Activated CD4-positive, alpha-beta memory T cell treated with anti-CD3 and anti-CD28 coated beads for 36 hours (primary cell): ENCODE data around the gene TRPM1. TPM values are rescaled to one million over a fixed set of nuclear protein-coding genes. Genes with fewer than 3 reads are reported as not detected.

Experiments
- CTCF ChIA-PET: fragments of 350-600 bp; sonication (Branson Sonifier 250); formaldehyde crosslinking; loops from one replicate; lab custom pipeline; 2021; ENCODE audit warnings: antibody characterized with exemption, inconsistent platforms; lab: Charles Lee
- POLR2A ChIA-PET: fragments of 350-600 bp; sonication (Branson Sonifier 250); formaldehyde crosslinking; loops from one replicate; lab custom pipeline; 2021; ENCODE audit warnings: antibody characterized with exemption; lab: Charles Lee
- DNase-seq: peaks from one replicate; pipeline ENCODE4 v3.0.0-alpha.2; 2020
- H3K27ac Mint-ChIP-seq: one replicate; pipeline ENCODE4 v1.8.0; 2021; ENCODE audit warnings: mixed read lengths
- H3K27me3 Mint-ChIP-seq: one replicate; pipeline ENCODE4 v1.8.0; 2021; ENCODE audit warnings: mixed read lengths
- H3K36me3 Mint-ChIP-seq: one replicate; pipeline ENCODE4 v1.8.0; 2021; ENCODE audit warnings: mixed read lengths
- H3K4me1 Mint-ChIP-seq: one replicate; pipeline ENCODE4 v1.8.0; 2021; ENCODE audit warnings: low read depth, mixed read lengths
- H3K4me3 Mint-ChIP-seq: one replicate; pipeline ENCODE4 v1.8.0; 2021; ENCODE audit warnings: mild to moderate bottlenecking, mixed read lengths
- H3K9me3 Mint-ChIP-seq: one replicate; pipeline ENCODE4 v1.8.0; 2021; ENCODE audit warnings: mixed read lengths
- intact Hi-C: fragments of 100-400 bp; cut with micrococcal nuclease; formaldehyde crosslinking; loops from one replicate; pipeline ENCODE4 v1.15.1; 2023
- total RNA-seq, 2 experiments: library from RNA; stranded (reverse); gene quantifications; one replicate each; pipeline ENCODE4 v1.2.3, GENCODE V29; 2021

The TRPM1 gene
- total RNA-seq, 2 experiments from 2014 or later = not detected

DNA sequence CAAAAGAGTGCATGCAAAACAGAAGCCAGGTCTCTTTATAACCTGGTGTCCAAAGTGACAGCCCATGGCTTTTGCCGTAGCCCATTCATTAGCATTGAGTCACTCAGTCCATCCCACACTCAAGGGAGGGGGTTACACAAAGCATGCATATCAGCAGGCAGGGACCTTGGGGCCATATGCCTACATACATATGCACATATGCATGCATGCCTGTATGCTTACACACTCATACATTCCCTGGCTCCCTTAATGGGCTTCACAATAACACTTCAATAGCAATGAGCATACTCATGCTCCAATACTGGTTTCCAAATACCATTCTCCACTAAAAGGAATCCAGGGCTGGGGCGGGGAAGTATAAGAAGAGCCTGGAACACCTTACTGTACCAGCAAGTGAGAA, 22.0 kb downstream of the TRPM1 start:
- H3K9me3 Mint-ChIP-seq = no peaks in the 10 kb centered on the region
- CTCF ChIA-PET = no interaction called here
- POLR2A ChIA-PET = no interaction called here
- H3K27ac Mint-ChIP-seq = no peak overlapping the region
- peaks cover 2% of the 10 kb centered on the region for H3K4me1 Mint-ChIP-seq
- no peak overlapping the region for H3K4me3 Mint-ChIP-seq
- no peak for DNase-seq
- H3K36me3 Mint-ChIP-seq = no peaks in the 10 kb centered on the region
- intact Hi-C loops = no loop called here
- H3K27me3 Mint-ChIP-seq = peaks cover 17% of the 10 kb centered on the region

DNA sequence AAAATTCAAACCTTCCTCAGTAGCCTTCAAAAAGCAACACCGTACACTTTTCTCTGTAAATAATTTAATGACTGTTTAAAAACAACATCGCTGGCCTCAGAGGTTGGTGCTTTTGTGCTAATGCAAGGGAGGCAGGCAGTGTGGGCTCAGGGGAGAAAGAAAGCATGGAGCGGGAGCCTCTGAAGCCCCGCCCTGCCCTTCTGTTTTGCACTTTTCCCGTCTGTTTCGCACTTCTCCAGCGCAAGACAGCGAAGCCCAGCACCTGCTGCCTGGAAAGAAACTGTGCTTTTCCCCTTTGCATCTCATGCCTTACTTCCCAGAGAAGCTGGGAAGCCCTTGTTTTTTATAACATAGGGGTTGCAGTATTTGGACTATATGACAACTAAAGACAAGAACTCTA, 23.1 kb downstream of the TRPM1 start:
- no peak for DNase-seq
- H3K36me3 Mint-ChIP-seq = no peaks in the 10 kb centered on the region
- H3K9me3 Mint-ChIP-seq = no peaks in the 10 kb centered on the region
- H3K27ac Mint-ChIP-seq = no peak overlapping the region
- ChIA-PET POLR2A (no interaction called here), CTCF (interaction anchor here (0.7 kb wide), 1 partner anchor 51 kb away, joined by 3 read pairs; no protein-coding TSS in a partner anchor)
- intact Hi-C loops = no loop called here
- no peak overlapping the region for H3K4me3 Mint-ChIP-seq
- peaks cover 17% of the 10 kb centered on the region for H3K27me3 Mint-ChIP-seq
- H3K4me1 Mint-ChIP-seq = peaks cover 2% of the 10 kb centered on the region

DNA sequence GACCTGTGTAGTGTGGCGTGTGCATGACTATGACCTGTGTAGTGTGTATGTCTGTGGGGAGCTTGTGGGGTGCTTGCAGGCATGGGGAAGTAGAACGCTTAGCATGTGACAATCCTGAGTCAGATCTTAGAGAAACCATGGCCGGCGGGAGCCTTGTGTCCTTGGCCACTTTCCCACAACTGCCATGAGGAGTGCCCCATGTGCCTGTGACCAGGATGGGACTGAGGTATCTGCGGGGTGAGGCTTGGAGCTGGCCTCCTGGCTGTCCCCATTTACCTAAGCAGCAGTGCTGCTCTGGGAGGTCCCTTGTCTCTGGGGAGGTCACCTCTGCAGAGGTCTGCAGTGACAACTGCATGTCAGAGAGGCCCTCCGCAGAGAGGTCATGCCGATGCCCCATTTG, 23.6 kb downstream of the TRPM1 start:
- H3K27me3 Mint-ChIP-seq = peaks cover 17% of the 10 kb centered on the region
- peaks cover 2% of the 10 kb centered on the region for H3K4me1 Mint-ChIP-seq
- intact Hi-C loops = no loop called here
- no peak overlapping the region for H3K27ac Mint-ChIP-seq
- POLR2A ChIA-PET = no interaction called here
- no peaks in the 10 kb centered on the region for H3K9me3 Mint-ChIP-seq
- H3K36me3 Mint-ChIP-seq = no peaks in the 10 kb centered on the region
- DNase-seq = no peak
- CTCF ChIA-PET = no interaction called here
- H3K4me3 Mint-ChIP-seq = no peak overlapping the region

DNA sequence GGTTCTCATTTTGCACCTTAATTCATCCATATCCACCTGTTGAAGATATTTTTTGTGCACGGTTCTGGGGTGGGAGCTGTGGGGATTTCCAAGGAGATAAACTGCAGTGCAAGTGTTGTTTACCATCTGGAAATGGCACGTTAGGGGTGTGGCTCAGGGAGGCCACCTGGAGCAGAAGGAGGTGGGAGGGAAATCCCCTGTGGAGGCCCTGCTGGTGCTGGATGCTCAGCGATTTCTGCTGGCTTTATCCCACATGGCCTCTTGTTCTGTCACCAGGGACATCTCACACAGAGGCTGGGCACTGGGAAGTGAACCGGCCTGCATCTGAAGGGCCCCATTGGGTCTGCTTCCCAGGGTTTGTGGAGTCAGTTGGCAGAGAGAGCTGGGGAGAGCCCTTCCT, 24.3 kb downstream of the TRPM1 start:
- CTCF ChIA-PET = no interaction called here
- peaks cover 2% of the 10 kb centered on the region for H3K4me1 Mint-ChIP-seq
- H3K4me3 Mint-ChIP-seq = no peak overlapping the region
- intact Hi-C loops = no loop called here
- H3K27ac Mint-ChIP-seq = no peak overlapping the region
- no peak for DNase-seq
- H3K27me3 Mint-ChIP-seq = peaks cover 17% of the 10 kb centered on the region
- POLR2A ChIA-PET = no interaction called here
- H3K9me3 Mint-ChIP-seq = no peaks in the 10 kb centered on the region
- no peaks in the 10 kb centered on the region for H3K36me3 Mint-ChIP-seq

DNA sequence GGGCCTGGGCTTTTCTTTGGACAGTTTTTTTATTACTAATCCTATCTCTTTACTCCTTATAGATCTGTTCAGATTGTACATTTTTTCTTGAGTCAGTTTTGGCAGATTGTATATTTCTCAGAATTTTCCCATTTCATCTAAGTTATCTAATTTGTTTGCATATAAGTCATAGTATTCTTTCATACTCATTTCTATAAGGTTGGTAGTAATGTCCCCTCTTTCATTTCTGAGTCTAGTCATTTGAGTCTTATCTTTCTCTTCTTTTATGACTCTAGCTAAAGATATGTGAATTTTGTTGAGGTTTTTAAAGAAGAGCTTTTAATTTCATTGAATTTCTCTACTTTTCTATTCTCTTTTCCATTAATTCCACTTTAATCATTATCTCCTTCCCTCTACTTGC, 27.2 kb downstream of the TRPM1 start:
- peaks cover 11% of the 10 kb centered on the region for H3K27me3 Mint-ChIP-seq
- no peaks in the 10 kb centered on the region for H3K36me3 Mint-ChIP-seq
- no peak overlapping the region for H3K4me3 Mint-ChIP-seq
- intact Hi-C loops = no loop called here
- no peak overlapping the region for H3K27ac Mint-ChIP-seq
- POLR2A ChIA-PET = no interaction called here
- no peaks in the 10 kb centered on the region for H3K9me3 Mint-ChIP-seq
- DNase-seq = no peak
- CTCF ChIA-PET = interaction anchor here (1.0 kb wide), 1 partner anchor 55 kb away, joined by 6 read pairs; no protein-coding TSS in a partner anchor
- no peaks in the 10 kb centered on the region for H3K4me1 Mint-ChIP-seq

DNA sequence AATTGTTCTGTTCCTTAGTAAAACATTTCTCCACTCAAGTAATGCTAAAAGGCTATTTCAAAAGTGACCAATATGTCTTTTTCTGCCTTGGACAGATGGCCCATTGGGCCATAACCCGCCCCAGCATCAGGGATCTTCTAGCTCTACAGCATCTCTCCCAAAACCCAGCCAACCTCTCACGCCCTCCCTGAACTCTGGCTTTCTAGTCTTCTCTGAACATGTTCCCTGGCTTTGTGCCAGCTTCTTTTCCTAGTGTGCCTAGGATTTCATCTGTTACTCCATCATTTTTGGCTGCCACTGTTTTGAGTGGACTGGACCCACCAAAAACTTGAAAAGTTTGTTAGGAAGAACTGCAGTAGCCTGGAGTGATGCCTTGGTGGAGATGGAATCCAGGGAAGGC, 30.7 kb downstream of the TRPM1 start:
- no peak for DNase-seq
- CTCF ChIA-PET = no interaction called here
- H3K9me3 Mint-ChIP-seq = no peaks in the 10 kb centered on the region

DNA sequence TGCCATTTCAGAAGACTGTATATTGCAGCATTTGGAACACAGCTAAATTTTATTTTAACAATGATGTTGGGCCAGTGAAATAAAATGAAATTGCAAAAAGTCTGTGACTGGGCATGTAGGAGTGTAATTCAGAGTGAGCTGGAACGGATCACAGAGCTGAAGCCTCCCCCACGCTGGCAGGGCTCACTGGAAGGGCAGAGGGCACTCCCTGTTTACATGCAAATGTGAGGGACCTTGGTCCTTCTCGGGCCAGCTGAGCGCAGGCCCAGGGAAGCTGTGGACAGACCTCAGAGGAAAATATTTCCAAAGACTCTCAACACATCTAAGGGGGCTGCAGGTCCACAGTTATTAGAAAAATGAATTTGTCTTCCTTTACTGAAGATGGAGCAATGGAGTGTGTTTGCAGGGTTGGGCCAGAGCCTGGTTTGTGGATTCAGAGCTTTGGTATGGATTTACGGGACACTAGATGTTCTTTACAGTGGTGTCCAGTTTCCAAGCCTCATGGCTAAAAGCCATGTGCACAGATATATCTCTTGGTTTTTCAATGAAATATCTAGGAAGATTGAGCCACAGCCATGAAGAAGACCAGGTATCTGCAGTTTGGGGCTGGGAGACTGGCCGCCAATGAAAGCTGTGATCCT, 32.0 kb downstream of the TRPM1 start:
- Mint-ChIP-seq H3K4me3 (no peak overlapping the region), H3K36me3 (no peaks in the 10 kb centered on the region), H3K4me1 (no peaks in the 10 kb centered on the region), H3K9me3 (no peaks in the 10 kb centered on the region), H3K27ac (no peak overlapping the region), H3K27me3 (peaks cover 1% of the 10 kb centered on the region)
- CTCF ChIA-PET = no interaction called here
- intact Hi-C loops = no loop called here
- DNase-seq = no peak
- POLR2A ChIA-PET = no interaction called here

More for the DNA sequence above, 30.7 kb downstream of the TRPM1 start:
- Mint-ChIP-seq H3K4me1 (no peaks in the 10 kb centered on the region), H3K27ac (no peak overlapping the region), H3K36me3 (no peaks in the 10 kb centered on the region), H3K4me3 (no peak overlapping the region), H3K27me3 (peaks cover 1% of the 10 kb centered on the region)
- POLR2A ChIA-PET = no interaction called here
- intact Hi-C loops = no loop called here

DNA sequence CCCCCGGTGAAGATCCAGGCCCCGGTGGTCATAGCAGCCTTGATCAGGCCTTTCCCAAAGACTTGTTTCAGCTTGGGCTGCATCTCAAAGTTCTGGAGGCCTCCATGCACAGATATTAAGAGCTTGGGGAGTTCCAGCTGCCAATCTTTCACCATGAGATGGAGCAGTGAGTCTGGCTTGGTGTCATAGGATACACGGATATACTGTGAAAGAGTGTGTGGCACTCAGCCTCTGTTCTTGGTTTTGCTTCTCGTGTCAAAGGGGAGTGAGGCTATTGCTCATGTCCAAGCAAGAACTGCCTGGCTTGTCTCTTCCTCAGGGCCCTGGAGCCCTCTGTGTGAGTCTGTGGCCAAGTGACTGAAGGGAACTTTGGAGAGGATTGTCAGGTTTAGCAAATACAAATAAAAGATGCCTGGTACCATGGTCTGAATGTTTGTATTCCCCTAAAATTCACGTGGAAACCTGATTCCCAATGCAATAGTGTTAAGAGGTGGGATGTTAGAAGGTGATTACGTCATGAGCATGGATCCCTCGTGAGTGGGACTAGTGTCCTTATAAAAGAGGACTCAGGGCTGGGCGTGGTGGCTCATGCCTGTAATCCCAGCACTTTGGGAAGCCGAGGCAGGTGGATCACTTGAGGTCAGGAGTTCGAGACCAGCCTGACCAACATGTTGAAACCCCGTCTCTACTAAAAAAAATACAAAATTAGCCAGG, 33.5 kb downstream of the TRPM1 start:
- Mint-ChIP-seq H3K27ac (no peak overlapping the region), H3K36me3 (no peaks in the 10 kb centered on the region), H3K4me3 (no peak overlapping the region), H3K27me3 (peaks cover 3% of the 10 kb centered on the region), H3K4me1 (no peaks in the 10 kb centered on the region), H3K9me3 (no peaks in the 10 kb centered on the region)
- DNase-seq = no peak
- CTCF ChIA-PET = no interaction called here
- intact Hi-C loops = no loop called here
- POLR2A ChIA-PET = no interaction called here

DNA sequence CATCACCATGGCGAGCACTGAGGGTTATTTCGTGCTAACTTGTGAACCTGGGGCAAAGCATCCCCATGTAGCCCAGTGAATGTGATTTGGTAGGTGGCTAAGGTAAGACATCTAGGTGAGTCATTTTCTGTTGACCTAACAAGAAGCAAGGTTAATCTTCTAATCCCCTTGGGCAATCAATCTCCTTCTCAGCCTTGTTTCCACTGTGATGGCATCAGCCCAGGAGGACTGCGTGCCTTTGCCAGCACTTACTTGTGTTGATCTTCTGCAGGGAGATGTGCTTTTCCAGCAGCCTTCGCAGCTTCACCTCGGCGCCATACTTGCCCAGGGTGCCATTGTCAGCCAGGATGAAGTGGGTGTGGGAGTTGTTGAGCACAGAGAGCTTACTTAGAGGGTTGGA, 35.7 kb downstream of the TRPM1 start:
- intact Hi-C loops = no loop called here
- DNase-seq = no peak
- H3K27me3 Mint-ChIP-seq = peaks cover 6% of the 10 kb centered on the region
- no peak overlapping the region for H3K27ac Mint-ChIP-seq
- no peak overlapping the region for H3K4me3 Mint-ChIP-seq
- CTCF ChIA-PET = no interaction called here
- POLR2A ChIA-PET = no interaction called here
- no peaks in the 10 kb centered on the region for H3K4me1 Mint-ChIP-seq
- H3K36me3 Mint-ChIP-seq = no peaks in the 10 kb centered on the region
- no peaks in the 10 kb centered on the region for H3K9me3 Mint-ChIP-seq

DNA sequence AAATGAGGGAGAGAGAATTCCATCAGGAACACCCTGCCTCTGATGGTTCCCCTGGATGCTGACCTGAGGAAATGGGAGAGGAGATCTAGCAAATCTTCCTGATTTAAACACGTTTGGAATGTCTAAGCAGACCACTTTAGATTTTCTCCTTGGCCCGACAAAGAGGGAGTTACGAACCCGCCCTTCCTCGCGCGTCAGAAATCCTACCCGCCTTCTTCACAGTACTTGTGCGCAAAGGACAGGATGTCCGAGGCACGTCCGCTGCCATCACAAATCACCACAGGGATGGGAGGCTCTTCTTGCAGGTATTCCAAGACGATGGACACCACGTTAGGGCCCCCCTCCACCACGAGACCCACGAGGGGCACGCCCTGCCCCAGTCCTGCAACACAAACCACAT, 38.6 kb downstream of the TRPM1 start:
- Mint-ChIP-seq H3K27me3 (peaks cover 13% of the 10 kb centered on the region), H3K36me3 (no peaks in the 10 kb centered on the region), H3K4me3 (no peak overlapping the region), H3K9me3 (no peaks in the 10 kb centered on the region), H3K4me1 (no peaks in the 10 kb centered on the region), H3K27ac (no peak overlapping the region)
- no peak for DNase-seq
- intact Hi-C loops = no loop called here
- CTCF ChIA-PET = no interaction called here
- POLR2A ChIA-PET = no interaction called here

DNA sequence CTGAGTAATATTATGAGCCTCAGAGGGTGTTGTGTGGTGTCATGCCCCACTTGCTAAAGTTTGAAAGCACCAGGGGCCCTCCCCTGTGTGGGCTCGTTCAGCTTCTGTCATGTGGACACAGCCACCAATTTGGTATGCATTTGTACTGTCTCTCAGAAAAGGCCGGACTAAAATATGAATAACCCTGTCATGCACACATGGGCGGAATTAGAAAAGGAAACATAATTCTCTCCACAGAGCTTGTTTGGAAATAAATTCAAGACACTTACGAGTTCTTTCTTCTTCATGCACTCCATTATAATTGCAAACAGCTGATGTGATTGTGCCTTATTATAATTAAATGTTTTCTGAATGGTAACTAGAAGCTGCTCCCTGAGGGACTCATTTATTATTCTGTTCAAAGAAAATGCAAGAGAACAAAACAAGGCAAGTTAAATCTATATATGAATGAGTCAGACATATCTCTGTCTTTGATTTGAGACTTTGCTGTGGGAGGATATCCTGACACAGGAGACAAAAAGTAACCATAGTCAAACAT, 39.1 kb downstream of the TRPM1 start:
- no peak overlapping the region for H3K4me3 Mint-ChIP-seq
- peaks cover 13% of the 10 kb centered on the region for H3K27me3 Mint-ChIP-seq
- no peaks in the 10 kb centered on the region for H3K4me1 Mint-ChIP-seq
- no peaks in the 10 kb centered on the region for H3K9me3 Mint-ChIP-seq
- intact Hi-C loops = no loop called here
- H3K36me3 Mint-ChIP-seq = no peaks in the 10 kb centered on the region
- no peak for DNase-seq
- ChIA-PET POLR2A (no interaction called here), CTCF (interaction anchor here (0.6 kb wide), 1 partner anchor 71 kb away, joined by 3 read pairs; no protein-coding TSS in a partner anchor)
- H3K27ac Mint-ChIP-seq = no peak overlapping the region

DNA sequence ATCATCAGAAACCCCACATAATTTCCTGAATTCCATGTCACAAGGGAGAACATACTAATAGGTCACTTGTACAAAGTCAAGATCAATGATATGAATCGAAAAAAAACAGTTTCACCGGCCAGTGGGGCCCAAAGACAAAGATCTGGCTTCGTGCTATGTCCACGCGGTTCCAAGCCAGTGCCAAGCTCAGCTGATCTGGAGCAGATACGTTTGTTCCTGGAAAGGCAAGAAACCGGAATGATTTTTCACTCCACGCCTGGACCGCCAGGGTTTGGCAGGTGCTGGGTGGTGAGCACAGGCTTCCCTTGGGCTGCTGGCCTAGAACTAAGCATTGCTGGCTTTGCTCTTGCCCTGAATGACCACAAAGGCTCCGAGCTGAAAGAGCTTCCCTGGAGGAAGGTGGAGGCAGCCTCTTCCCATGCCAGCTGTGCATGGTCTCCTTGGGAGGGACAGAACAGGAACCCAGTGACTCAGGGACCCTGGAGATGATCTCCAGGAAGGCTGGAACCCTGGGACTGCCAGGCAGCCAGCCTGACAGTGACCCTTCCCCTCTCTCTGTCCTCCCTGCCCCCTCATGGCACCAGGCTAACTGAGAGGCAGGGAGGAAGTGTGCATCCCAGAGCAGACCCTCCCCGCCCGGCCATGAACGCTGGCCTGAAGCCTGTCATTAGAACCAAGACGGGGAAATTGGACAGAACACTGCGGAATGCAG, 40.9 kb downstream of the TRPM1 start:
- no peaks in the 10 kb centered on the region for H3K36me3 Mint-ChIP-seq
- no peak for DNase-seq
- no peak overlapping the region for H3K4me3 Mint-ChIP-seq
- peaks cover 4% of the 10 kb centered on the region for H3K9me3 Mint-ChIP-seq
- H3K27me3 Mint-ChIP-seq = peaks cover 13% of the 10 kb centered on the region
- POLR2A ChIA-PET = no interaction called here
- intact Hi-C loops = no loop called here
- CTCF ChIA-PET = no interaction called here
- H3K27ac Mint-ChIP-seq = no peak overlapping the region
- H3K4me1 Mint-ChIP-seq = no peaks in the 10 kb centered on the region
